Measurements from ENCODE around the gene TCP11. TPM values are rescaled to one million over a fixed set of nuclear protein-coding genes. Genes with fewer than 3 reads are reported as not detected.

TCP11 gene
- total RNA-seq, 1 donor from 2014 or later: not detected

- no peak for DNase-seq
- H3K9me3 Mint-ChIP-seq: no peaks in the 10 kb centered on the region
- H3K4me1 Mint-ChIP-seq: no peaks in the 10 kb centered on the region
- intact Hi-C loops (cut with micrococcal nuclease): no loop called here
- no peaks in the 10 kb centered on the region for H3K27me3 Mint-ChIP-seq
- H3K27ac Mint-ChIP-seq: no peak overlapping the region
- no peaks in the 10 kb centered on the region for H3K36me3 Mint-ChIP-seq (ENCODE audit: low read depth)
- H3K4me3 Mint-ChIP-seq: no peak overlapping the region
These were observed 71.0 kb downstream of the TCP11 start for GRCh38 chr6:35070111-35070510.

DNA sequence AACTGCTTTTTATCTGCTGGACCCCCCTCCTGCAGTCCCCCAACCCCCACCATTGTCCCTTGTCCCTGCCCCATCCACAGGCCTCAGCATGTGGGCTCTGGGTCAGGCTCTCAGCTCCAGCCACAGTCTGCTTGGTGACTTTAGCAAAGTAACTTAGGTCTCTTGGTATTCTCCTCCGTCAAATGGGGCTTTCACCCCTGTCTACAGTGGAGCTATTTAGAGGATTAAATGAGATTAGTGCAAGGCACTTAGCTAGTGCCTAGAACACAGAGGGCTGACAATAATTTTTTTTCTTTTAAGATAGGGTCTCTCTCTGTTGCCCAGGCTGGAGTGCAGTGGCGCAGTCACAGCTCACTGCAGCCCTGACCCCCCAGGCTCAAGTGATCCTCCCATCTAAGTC lies 71.9 kb downstream of the TCP11 start:
- intact Hi-C loops (cut with micrococcal nuclease): no loop called here
- H3K27ac Mint-ChIP-seq: no peak overlapping the region
- H3K36me3 Mint-ChIP-seq (ENCODE audit: low read depth): no peaks in the 10 kb centered on the region
- no peaks in the 10 kb centered on the region for H3K9me3 Mint-ChIP-seq
- no peak overlapping the region for H3K4me3 Mint-ChIP-seq
- H3K27me3 Mint-ChIP-seq: no peaks in the 10 kb centered on the region
- no peak for DNase-seq
- H3K4me1 Mint-ChIP-seq: no peaks in the 10 kb centered on the region

GRCh38 chr6:35068644-35069043 lies 72.5 kb downstream of the TCP11 start:
- intact Hi-C loops (cut with micrococcal nuclease): no loop called here
- Mint-ChIP-seq H3K27ac (no peak overlapping the region), H3K9me3 (no peaks in the 10 kb centered on the region)

GRCh38 chr6:35068206-35068605 lies 72.9 kb downstream of the TCP11 start:
- Mint-ChIP-seq H3K9me3 (no peaks in the 10 kb centered on the region), H3K36me3 (ENCODE audit: low read depth) (no peaks in the 10 kb centered on the region), H3K27ac (no peak overlapping the region), H3K27me3 (no peaks in the 10 kb centered on the region), H3K4me3 (no peak overlapping the region), H3K4me1 (peaks cover 4% of the 10 kb centered on the region)
- no peak for DNase-seq
- intact Hi-C loops (cut with micrococcal nuclease): no loop called here

More at GRCh38 chr6:35068644-35069043, 72.5 kb downstream of the TCP11 start:
- Mint-ChIP-seq H3K4me3 (no peak overlapping the region), H3K27me3 (no peaks in the 10 kb centered on the region), H3K36me3 (ENCODE audit: low read depth) (no peaks in the 10 kb centered on the region), H3K4me1 (no peaks in the 10 kb centered on the region)
- no peak for DNase-seq

Other genes starting within 250 kb of the TCP11 start
- gene SCUBE3, start 72.6 kb upstream of the TCP11 start, total RNA-seq: 0.02 and 0.07 TPM in 2 replicates
- gene ZNF76, start 118.4 kb upstream of the TCP11 start, total RNA-seq: 31.0 and 31.4 TPM in 2 replicates
- gene DEF6, start 156.5 kb upstream of the TCP11 start, total RNA-seq: 103 and 113 TPM in 2 replicates
- 19.0 TPM in 2 replicates for gene PPARD, start 201.2 kb upstream of the TCP11 start, total RNA-seq

Measured in activated CD4-positive, alpha-beta T cell treated with anti-CD3 and anti-CD28 coated beads, Interleukin-2, amount 10 ng/mL, durations not matched to agents 24 days and 14 days (primary cell).